T-helper 2 cell treated with Interferon-gamma antibody and Interleukin-4, amounts not matched to agents 5 μg/mL and 100 μg/mL, for 36 hours (primary cell): ENCODE measurements around the gene GLS.

Experiments
- DNase-seq: peaks from one replicate; pipeline ENCODE4 v3.0.0; 2021; ENCODE audit warnings: low spot score
- H3K27ac Mint-ChIP-seq: one replicate; pipeline ENCODE4 v1.8.0; 2021; ENCODE audit warnings: mild to moderate bottlenecking, mixed read lengths
- H3K27me3 Mint-ChIP-seq: one replicate; pipeline ENCODE4 v1.8.0; 2021; ENCODE audit warnings: low read depth, mixed read lengths
- H3K36me3 Mint-ChIP-seq: one replicate; pipeline ENCODE4 v1.8.0; 2021; ENCODE audit warnings: low read depth, mixed read lengths
- H3K4me1 Mint-ChIP-seq: one replicate; pipeline ENCODE4 v1.8.0; 2021; ENCODE audit warnings: low read depth, mixed read lengths
- H3K4me3 Mint-ChIP-seq: one replicate; pipeline ENCODE4 v1.8.0; 2022; ENCODE audit warnings: mild to moderate bottlenecking, moderate library complexity, mixed read lengths
- H3K9me3 Mint-ChIP-seq: one replicate; pipeline ENCODE4 v1.8.0; 2021; ENCODE audit warnings: mixed read lengths

Gene GLS

DNA sequence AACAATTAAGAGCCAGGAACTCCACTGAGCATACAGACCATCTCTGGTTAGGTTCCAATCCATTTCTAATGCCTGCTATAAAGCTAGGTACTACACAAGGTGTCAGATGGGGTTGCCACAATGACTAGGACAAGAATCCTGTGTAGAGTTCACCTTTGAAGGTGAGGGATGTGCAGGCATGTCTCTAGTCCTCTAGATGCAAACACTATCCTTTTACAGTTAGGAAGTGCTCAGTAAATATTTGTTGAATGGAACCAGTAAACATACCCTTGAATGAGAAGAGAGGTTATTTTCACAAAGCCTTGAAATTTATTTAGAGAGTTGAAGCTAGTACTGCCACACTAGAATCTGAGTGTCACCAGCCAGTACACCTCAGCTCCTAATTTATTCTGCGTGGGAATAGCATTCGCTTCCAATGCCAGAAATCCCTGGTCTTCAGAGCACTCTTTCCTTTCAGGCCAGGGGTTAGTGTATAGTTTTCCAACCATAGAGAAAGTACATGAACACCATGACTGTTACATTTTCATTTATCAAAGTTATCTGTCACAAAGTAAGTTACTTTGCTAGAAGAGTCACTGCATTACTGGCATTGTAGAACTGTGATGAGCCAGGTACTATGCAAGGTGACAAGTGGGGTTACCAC lies 85.1 kb downstream of the GLS start:
- no peak overlapping the region for H3K4me3 Mint-ChIP-seq
- H3K27ac Mint-ChIP-seq: no peak overlapping the region
- DNase-seq: no peak
- no peaks in the 10 kb centered on the region for H3K9me3 Mint-ChIP-seq
- no peaks in the 10 kb centered on the region for H3K27me3 Mint-ChIP-seq
- peaks cover 86% of the 10 kb centered on the region for H3K36me3 Mint-ChIP-seq
- H3K4me1 Mint-ChIP-seq: peaks cover 37% of the 10 kb centered on the region

DNA sequence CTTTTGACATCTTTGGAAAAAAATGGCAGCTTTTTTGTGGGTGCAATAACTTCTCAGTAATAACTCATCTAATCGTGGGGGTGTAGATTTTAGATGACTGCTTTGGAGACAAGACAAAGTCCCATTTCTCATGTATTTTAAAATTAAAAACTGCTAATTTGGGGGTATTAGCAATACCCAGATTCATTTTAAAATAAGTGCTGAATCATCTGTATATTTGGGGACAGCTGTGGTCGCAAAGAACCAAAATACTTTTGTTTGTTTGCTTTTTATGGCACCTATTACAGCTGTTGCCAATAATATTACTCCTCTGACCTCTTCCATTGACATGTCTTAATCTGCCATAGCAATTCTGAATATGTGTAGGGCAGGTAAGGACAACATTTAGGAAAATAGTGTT lies 87.9 kb downstream of the GLS start:
- Mint-ChIP-seq H3K9me3 (no peaks in the 10 kb centered on the region), H3K4me3 (no peak overlapping the region), H3K4me1 (peaks cover 31% of the 10 kb centered on the region), H3K36me3 (peaks cover 86% of the 10 kb centered on the region), H3K27me3 (no peaks in the 10 kb centered on the region), H3K27ac (no peak overlapping the region)
- no peak for DNase-seq

DNA sequence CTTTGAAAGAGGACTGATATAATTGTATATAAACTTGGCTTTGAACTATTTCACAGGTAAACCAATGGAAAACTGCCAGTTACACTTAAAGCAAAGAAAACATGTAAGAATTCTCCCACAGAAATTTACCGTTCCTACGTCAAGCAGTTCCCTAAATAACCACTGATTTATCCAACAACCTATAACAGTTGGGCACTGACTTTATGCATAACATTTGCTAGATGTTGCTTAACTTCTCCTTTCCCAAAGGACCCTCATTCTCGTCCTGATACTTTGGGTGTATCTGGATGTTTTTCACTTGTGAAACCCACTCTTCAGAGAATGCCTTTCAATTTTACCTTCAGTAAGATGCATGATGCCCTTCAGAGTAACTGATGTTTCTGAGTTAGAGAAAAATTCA lies 89.5 kb downstream of the GLS start:
- H3K36me3 Mint-ChIP-seq: peaks cover 87% of the 10 kb centered on the region
- no peaks in the 10 kb centered on the region for H3K27me3 Mint-ChIP-seq
- no peaks in the 10 kb centered on the region for H3K9me3 Mint-ChIP-seq
- H3K4me1 Mint-ChIP-seq: peaks cover 24% of the 10 kb centered on the region
- H3K27ac Mint-ChIP-seq: no peak overlapping the region
- no peak overlapping the region for H3K4me3 Mint-ChIP-seq
- no peak for DNase-seq

DNA sequence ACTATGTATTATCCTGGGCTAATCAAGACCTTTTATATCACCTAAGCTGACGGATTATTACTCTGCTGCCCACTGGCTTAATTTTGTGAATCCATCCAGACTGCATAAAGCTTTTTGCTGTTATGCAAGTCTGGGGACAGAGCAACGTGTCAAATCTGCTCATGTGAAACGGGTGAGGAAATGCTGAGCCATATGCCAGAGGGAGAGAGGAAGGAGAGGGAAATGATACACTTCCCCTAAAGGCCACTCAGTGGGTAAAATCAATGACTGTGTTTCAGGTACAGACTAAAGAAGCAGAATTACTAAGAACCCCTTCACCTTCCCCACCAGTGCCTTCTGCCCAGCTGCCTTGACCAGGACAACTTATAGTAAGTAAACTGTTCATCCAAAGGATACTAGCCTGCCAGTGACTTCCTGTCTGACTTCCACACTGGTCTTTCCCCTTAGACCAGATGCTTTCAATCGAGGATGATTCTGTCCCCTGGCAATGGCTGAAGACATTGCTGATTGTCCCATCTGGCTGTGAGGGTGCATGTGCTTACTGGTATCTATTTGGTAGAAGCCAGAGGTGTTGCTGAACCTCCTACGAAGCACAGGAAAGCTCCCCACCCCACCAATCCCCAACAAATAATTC lies 90.4 kb downstream of the GLS start:
- DNase-seq: no peak
- Mint-ChIP-seq H3K9me3 (no peaks in the 10 kb centered on the region), H3K36me3 (peaks cover 90% of the 10 kb centered on the region), H3K27ac (peak overlapping the region; percentile 9), H3K4me3 (no peak overlapping the region), H3K27me3 (no peaks in the 10 kb centered on the region), H3K4me1 (peaks cover 27% of the 10 kb centered on the region)

- no peak for DNase-seq
- no peak overlapping the region for H3K4me3 Mint-ChIP-seq
- no peak overlapping the region for H3K27ac Mint-ChIP-seq
- no peaks in the 10 kb centered on the region for H3K9me3 Mint-ChIP-seq
- no peaks in the 10 kb centered on the region for H3K27me3 Mint-ChIP-seq
- H3K4me1 Mint-ChIP-seq: peaks cover 26% of the 10 kb centered on the region
- H3K36me3 Mint-ChIP-seq: peaks cover 89% of the 10 kb centered on the region
Measured at GRCh38 chr2:190972213-190972612, 91.6 kb downstream of the GLS start.

DNA sequence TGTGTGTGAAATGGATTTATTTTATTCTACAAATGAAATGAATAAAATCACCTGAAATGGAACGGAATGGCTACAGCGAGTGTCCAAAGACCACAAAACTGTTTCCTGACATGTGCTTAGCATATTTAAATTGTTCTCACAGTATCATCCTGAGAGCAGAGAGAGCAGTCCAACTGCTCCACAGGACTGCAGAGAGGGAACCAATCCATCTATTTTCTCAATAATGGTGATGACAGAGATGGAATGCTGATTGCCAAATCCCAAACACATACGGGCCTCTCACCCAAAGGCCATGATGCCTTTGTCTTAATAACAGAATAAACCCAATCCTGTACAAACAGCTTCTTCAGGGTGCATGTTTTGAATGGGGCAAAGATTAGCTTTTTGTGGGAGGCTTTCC lies 92.2 kb downstream of the GLS start:
- Mint-ChIP-seq H3K27ac (no peak overlapping the region), H3K36me3 (peaks cover 90% of the 10 kb centered on the region), H3K4me3 (no peak overlapping the region), H3K9me3 (no peaks in the 10 kb centered on the region), H3K4me1 (peaks cover 30% of the 10 kb centered on the region), H3K27me3 (no peaks in the 10 kb centered on the region)
- DNase-seq: no peak

- no peaks in the 10 kb centered on the region for H3K27me3 Mint-ChIP-seq
- peaks cover 90% of the 10 kb centered on the region for H3K36me3 Mint-ChIP-seq
- peaks cover 27% of the 10 kb centered on the region for H3K4me1 Mint-ChIP-seq
- no peak overlapping the region for H3K4me3 Mint-ChIP-seq
- H3K9me3 Mint-ChIP-seq: no peaks in the 10 kb centered on the region
- no peak for DNase-seq
- no peak overlapping the region for H3K27ac Mint-ChIP-seq
Measured at GRCh38 chr2:190973262-190973661, 92.6 kb downstream of the GLS start.

DNA sequence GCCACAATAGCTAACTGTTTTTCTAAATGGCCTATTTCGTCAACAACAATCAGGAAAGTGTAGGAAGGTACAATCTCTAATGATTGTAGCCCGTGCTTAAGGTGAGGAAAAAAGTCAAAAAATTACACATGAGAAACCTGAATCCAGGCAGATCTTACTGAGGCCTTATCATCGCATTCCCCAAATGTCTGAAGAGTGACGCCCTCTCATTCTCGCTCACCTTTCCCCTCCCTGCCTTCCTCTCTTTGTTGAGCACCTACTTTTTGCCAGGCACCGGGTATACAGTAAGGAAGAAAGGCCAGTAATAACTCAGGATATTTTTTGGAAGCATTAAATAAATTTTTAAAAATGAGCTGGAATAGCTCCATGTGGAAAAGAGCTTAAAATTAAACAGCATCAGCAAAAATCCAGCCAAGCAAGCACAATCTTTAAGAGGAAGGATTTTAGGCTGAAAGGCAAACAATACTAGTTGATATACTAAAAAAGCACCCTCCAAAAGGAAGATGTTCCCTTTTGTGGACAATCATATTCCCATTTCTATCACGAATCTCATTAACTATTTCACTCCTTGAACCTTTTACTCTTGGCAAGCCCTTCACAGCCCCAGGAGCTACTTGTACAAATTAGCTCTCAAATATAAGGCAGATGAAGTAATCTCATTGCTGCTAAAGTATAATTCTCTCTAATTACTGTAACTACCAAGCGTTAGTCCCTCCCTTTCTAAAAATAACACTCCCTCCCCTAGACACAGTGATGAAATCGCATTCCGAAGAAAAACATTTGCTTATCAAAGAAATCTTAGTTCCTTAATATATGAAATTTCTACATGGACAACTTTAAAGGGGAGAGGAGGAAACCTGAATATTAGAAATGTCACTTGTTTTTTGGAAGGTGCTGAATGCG lies 93.4 kb downstream of the GLS start:
- no peak overlapping the region for H3K4me3 Mint-ChIP-seq
- no peak for DNase-seq
- peaks cover 93% of the 10 kb centered on the region for H3K36me3 Mint-ChIP-seq
- peaks cover 31% of the 10 kb centered on the region for H3K4me1 Mint-ChIP-seq
- H3K27me3 Mint-ChIP-seq: no peaks in the 10 kb centered on the region
- peak overlapping the region; percentile 55 for H3K27ac Mint-ChIP-seq
- H3K9me3 Mint-ChIP-seq: no peaks in the 10 kb centered on the region

DNA sequence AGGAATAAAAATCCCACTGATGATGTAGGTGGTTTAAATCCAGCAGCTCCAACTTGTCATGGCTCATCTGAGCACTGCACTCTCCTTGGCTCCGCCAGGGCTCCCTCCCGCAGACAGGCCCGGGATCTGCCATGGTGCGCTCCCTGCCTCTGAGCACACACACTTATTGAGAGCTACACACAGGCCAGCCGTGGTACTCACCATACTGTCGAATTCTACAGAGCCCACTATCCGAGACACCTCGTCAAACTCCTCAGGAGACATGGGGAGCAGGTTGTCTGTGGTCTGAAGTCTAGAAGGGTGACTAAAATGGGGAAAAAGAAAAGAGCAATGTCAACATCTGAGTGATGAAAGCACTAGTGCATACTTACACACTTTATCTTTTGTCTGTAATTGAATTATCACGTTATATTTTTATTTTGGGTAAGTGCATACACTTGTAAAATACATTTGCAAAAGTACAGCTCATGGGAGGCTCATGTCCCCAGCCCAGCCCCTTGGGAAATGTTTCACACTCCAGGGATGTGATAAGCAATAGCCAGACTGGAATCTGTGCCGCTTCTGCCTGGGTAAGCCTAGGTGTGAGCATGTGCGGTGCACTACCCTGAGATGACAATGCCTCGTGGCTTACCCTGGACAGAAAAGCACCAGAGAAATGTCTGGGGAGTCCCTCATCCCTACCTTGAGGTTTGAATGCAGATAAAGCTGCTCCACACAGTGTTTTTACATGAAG lies 94.2 kb downstream of the GLS start:
- Mint-ChIP-seq H3K4me1 (peaks cover 28% of the 10 kb centered on the region), H3K4me3 (no peak overlapping the region), H3K27ac (peak overlapping the region; percentile 55), H3K36me3 (peaks cover 93% of the 10 kb centered on the region), H3K27me3 (no peaks in the 10 kb centered on the region), H3K9me3 (no peaks in the 10 kb centered on the region)
- DNase-seq: no peak

DNA sequence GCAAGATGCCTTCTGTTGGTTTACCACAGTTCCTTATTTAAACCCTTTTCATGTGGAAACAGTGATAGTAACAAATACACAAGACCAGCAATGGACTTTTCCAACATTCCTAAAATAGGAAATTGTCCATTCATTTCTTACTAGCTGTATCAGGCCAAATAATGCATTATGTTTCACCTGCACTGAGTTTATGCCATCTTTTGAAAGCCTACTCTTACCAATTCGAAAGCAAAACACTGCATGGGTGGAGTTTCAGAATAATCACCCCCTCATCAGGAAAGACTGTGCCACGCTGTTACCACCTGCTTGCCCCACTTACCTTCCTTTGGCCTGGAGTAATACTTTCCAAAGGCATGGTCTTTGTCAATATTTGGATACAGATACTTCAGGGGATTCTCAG lies 95.9 kb downstream of the GLS start:
- peaks cover 93% of the 10 kb centered on the region for H3K36me3 Mint-ChIP-seq
- no peak overlapping the region for H3K27ac Mint-ChIP-seq
- no peaks in the 10 kb centered on the region for H3K27me3 Mint-ChIP-seq
- H3K4me3 Mint-ChIP-seq: no peak overlapping the region
- peaks cover 38% of the 10 kb centered on the region for H3K4me1 Mint-ChIP-seq
- DNase-seq: no peak
- no peaks in the 10 kb centered on the region for H3K9me3 Mint-ChIP-seq

DNA sequence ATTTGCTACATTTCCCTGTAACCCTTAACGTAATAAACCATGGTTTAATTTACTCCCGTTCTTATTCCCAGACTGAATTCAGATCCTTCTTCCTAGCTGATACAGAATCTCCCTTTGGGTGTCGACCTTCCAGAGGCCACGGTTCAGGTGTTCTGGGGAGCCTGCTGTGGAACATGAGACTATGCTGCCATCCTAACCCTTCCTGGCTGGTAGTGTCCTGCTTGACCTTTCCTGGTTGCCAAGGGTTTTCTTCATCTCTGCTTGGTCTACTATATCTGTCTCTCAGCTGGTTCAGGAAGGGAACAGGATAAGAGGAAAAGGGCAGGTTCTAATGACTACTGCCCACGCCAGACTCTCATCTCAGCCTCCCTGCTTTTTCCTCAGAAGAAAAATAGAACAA lies 96.9 kb downstream of the GLS start:
- Mint-ChIP-seq H3K27ac (peak overlapping the region; percentile 70), H3K36me3 (peaks cover 95% of the 10 kb centered on the region), H3K4me3 (no peak overlapping the region), H3K9me3 (no peaks in the 10 kb centered on the region), H3K27me3 (no peaks in the 10 kb centered on the region), H3K4me1 (peaks cover 44% of the 10 kb centered on the region)
- DNase-seq: no peak

DNA sequence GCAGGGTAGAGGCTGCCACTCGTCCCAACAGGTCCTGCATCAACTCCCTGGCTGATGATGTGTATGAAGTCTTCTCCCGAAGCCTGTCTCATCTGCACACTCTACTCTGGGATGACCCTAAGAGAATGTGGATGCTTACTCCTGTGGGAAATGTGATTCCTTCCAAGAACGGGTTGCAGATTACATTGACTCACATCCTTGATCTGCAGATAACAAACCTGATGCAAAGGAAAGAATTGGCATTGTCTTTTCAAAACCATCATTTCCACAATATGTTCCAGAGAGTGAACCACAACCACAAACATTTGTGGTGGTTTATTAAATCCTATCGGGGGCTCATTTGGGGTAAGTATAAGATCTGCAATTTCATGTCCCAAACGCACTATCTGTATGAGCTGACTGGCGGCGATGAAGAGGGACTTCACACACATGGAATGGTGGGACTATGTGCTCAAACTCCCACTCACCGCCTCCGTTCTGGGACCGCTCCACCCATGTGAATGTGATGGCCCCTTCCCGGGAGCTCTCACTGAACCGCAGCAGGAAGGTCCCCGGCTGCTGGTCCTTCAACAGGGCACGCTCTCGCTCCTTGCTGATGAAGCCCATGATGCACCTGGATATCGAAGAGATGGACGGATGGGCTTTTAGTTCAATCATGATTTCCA lies 97.9 kb downstream of the GLS start:
- H3K4me1 Mint-ChIP-seq: peaks cover 47% of the 10 kb centered on the region
- DNase-seq: no peak

DNA sequence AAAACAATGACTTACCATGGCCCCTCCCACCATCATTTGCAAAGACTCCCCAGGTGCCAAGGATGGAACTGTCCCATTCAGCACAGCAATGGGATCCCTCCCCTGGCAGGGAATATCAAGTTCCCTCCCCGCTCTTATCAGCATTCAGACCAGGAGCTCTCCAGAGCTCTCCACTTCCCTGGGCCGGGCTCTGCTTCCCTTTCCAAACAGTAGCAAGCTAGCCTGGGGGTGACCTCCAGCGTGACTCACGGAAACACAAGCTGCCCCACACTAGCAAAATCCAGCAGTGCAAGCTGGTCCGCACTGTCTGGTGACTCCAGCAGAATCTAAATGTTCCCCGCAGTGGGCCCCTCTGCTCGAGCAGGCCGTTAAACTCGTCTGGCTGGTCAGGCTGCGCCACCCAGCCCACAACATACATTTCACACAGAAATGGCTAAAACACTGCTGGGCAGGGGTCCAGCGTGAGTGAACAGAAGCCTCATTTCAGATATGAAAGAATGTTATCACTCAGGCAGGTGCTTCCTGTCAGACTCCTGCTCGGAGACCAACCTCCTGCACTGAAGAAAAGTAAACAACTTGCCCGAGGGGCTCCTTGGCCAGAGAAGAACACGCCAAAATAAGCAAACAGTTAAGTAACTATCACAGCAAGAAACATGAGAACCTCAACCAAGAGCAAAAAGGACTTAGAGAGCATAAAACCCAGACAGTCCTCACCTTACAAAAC lies 99.4 kb downstream of the GLS start:
- Mint-ChIP-seq H3K27ac (peak overlapping the region; percentile 60), H3K4me1 (peaks cover 55% of the 10 kb centered on the region), H3K9me3 (no peaks in the 10 kb centered on the region), H3K36me3 (peaks cover 93% of the 10 kb centered on the region), H3K27me3 (no peaks in the 10 kb centered on the region), H3K4me3 (no peak overlapping the region)
- DNase-seq: no peak

More for the DNA sequence above, 97.9 kb downstream of the GLS start:
- Mint-ChIP-seq H3K4me3 (no peak overlapping the region), H3K27ac (peak overlapping the region; percentile 39), H3K27me3 (no peaks in the 10 kb centered on the region), H3K36me3 (peaks cover 93% of the 10 kb centered on the region), H3K9me3 (no peaks in the 10 kb centered on the region)
